ENCODE measurements around the gene PDE6H.

PDE6H gene

GRCh38 chr12:14972816-14973215 lies at the start of gene PDE6H:
Gene PDE6H, plus strand, starts transcription at chr12:14973042. Its CDS starts 4,971 bp downstream, at chr12:14978013.
- DNase-seq, result no peak

- DNase-seq, result no peak
Measured at GRCh38 chr12:14923944-14924343, 48.9 kb upstream of the PDE6H start.

GRCh38 chr12:14924541-14924940 lies 48.3 kb upstream of the PDE6H start:
- no peak for DNase-seq

- no peak for DNase-seq
Measured at GRCh38 chr12:14927267-14927666, 45.6 kb upstream of the PDE6H start.

- no peak for DNase-seq
Measured at GRCh38 chr12:14928931-14929330, 43.9 kb upstream of the PDE6H start.

GRCh38 chr12:14930299-14930698 lies 42.5 kb upstream of the PDE6H start:
- no peak for DNase-seq

GRCh38 chr12:14931359-14931758 lies 41.5 kb upstream of the PDE6H start:
- no peak for DNase-seq

GRCh38 chr12:14931791-14932560 lies 40.9 kb upstream of the PDE6H start:
- no peak for DNase-seq

- no peak for DNase-seq
Measured at GRCh38 chr12:14934511-14934910, 38.3 kb upstream of the PDE6H start.

GRCh38 chr12:14935031-14935430 lies 37.8 kb upstream of the PDE6H start:
- DNase-seq, result no peak

- no peak for DNase-seq
Measured at GRCh38 chr12:14936224-14936861, 36.5 kb upstream of the PDE6H start.

GRCh38 chr12:14937014-14937413 lies 35.8 kb upstream of the PDE6H start:
- no peak for DNase-seq

GRCh38 chr12:14937689-14938088 lies 35.2 kb upstream of the PDE6H start:
- no peak for DNase-seq

- no peak for DNase-seq
Measured at GRCh38 chr12:14938301-14938700, 34.5 kb upstream of the PDE6H start, which contains the start of gene ERP27. Gene ERP27, minus strand, starts transcription at chr12:14938537. Its CDS starts 29 bp downstream, at chr12:14938508.

- no peak for DNase-seq
Measured at GRCh38 chr12:14941369-14941768, 31.5 kb upstream of the PDE6H start.

GRCh38 chr12:14942196-14942931 lies 30.5 kb upstream of the PDE6H start:
- no peak for DNase-seq

GRCh38 chr12:14946162-14946561 lies 26.7 kb upstream of the PDE6H start:
- DNase-seq, result no peak

- no peak for DNase-seq
Measured at GRCh38 chr12:14946861-14947260, 26.0 kb upstream of the PDE6H start.

GRCh38 chr12:14948672-14949071 lies 24.2 kb upstream of the PDE6H start:
- DNase-seq, result peak; percentile 92

GRCh38 chr12:14949631-14950030 lies 23.2 kb upstream of the PDE6H start:
- no peak for DNase-seq

GRCh38 chr12:14950421-14950820 lies 22.4 kb upstream of the PDE6H start:
- DNase-seq, result peak; percentile 68

GRCh38 chr12:14950982-14951746 lies 21.7 kb upstream of the PDE6H start:
- no peak for DNase-seq

GRCh38 chr12:14951851-14952250 lies 21.0 kb upstream of the PDE6H start:
- DNase-seq, result no peak

All from activated CD4-positive, alpha-beta T cell treated with anti-CD3 and anti-CD28 coated beads, Interleukin-2, amount 50 U/mL, for 16 hours (primary cell).